Thoracic aorta (tissue), 2 donors: Measurements from ENCODE around the gene GATC. TPM values are rescaled to one million over a fixed set of nuclear protein-coding genes. Genes with fewer than 3 reads are reported as not detected.

Experiments
- ATAC-seq: fragments of 150-250 bp; one replicate; pipeline ENCODE4 v1.8.0; 2017; ENCODE audit warnings: low read depth; ENCODE audit not compliant: insufficient number of reproducible peaks, low FRiP score
- DNase-seq: peaks from one replicate; pipeline ENCODE4 v3.0.0-alpha.2; 2020; ENCODE audit warnings: low spot score
- H3K27ac ChIP-seq, 2 donors: fragments of 200-600 bp; sonication (generic); 1 replicate in 1 of 2; 2 replicates in 1 of 2; pipeline ENCODE4 v1.5.1; 2016; ENCODE audit warnings: mild to moderate bottlenecking in 2 of 2, moderate library complexity in 2 of 2
- H3K27me3 ChIP-seq: fragments of 200-600 bp; sonication (generic); replicated peaks from 2 replicates; pipeline ENCODE4 v1.6.0; 2016; ENCODE audit warnings: mild to moderate bottlenecking; ENCODE audit not compliant: insufficient read depth
- H3K36me3 ChIP-seq: fragments of 200-600 bp; sonication (generic); one replicate; pipeline ENCODE4 v1.5.1; 2016
- H3K4me1 ChIP-seq, 2 donors: fragments of 200-600 bp; sonication (generic); 1 replicate in 1 of 2; 2 replicates in 1 of 2; pipeline versions ENCODE4 v1.5.1 to v1.6.0; 2016; ENCODE audit warnings: low read depth in 2 of 2, mild to moderate bottlenecking in 1 of 2; ENCODE audit not compliant: control insufficient read depth in 1 of 2
- H3K4me3 ChIP-seq: fragments of 200-600 bp; sonication (generic); 2 replicates; pipeline ENCODE4 v1.5.1; 2016; ENCODE audit warnings: mild to moderate bottlenecking
- H3K9me3 ChIP-seq: fragments of 200-600 bp; sonication (generic); 2 replicates; pipeline ENCODE4 v1.5.1; 2016
- total RNA-seq, 2 donors: library from RNA; depleted of rRNA; stranded (reverse); fragments of >200 nt; gene quantifications; one replicate each; pipeline versions ENCODE4 v1.1.0 to v1.2.3, GENCODE V29; 2016
- TF ChIP-seq, protein P1 (sequence below): fragments of 200-600 bp; sonication (generic); IDR thresholded peaks from one replicate; pipeline ENCODE4 v1.5.1; 2019; ENCODE audit warnings: antibody characterized with exemption

GATC gene
- total RNA-seq, 2 donors from 2014 or later = 16.9 to 17.7 TPM

GRCh38 chr12:120496413-120497340 is 50.4 kb downstream of the GATC start:
- Histone ChIP-seq H3K9me3 (no peaks in the 10 kb centered on the region), H3K27ac (peak overlapping the region; percentile 74 to 93), H3K36me3 (peaks cover 3% of the 10 kb centered on the region), H3K4me1 (peaks cover 6 to 30% of the 10 kb centered on the region in 2 donors), H3K4me3 (peak overlapping the region; percentile 90), H3K27me3 (no peaks in the 10 kb centered on the region)
- peak; percentile 26 for DNase-seq
- TF ChIP-seq, protein P1, sequence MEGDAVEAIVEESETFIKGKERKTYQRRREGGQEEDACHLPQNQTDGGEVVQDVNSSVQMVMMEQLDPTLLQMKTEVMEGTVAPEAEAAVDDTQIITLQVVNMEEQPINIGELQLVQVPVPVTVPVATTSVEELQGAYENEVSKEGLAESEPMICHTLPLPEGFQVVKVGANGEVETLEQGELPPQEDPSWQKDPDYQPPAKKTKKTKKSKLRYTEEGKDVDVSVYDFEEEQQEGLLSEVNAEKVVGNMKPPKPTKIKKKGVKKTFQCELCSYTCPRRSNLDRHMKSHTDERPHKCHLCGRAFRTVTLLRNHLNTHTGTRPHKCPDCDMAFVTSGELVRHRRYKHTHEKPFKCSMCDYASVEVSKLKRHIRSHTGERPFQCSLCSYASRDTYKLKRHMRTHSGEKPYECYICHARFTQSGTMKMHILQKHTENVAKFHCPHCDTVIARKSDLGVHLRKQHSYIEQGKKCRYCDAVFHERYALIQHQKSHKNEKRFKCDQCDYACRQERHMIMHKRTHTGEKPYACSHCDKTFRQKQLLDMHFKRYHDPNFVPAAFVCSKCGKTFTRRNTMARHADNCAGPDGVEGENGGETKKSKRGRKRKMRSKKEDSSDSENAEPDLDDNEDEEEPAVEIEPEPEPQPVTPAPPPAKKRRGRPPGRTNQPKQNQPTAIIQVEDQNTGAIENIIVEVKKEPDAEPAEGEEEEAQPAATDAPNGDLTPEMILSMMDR = no peak
- ATAC-seq = no peak

- Histone ChIP-seq H3K9me3 (no peaks in the 10 kb centered on the region), H3K4me1 (peaks cover 6 to 30% of the 10 kb centered on the region in 2 donors), H3K4me3 (peak overlapping the region; percentile 90), H3K27ac (peak overlapping the region; percentile 74 to 93), H3K27me3 (no peaks in the 10 kb centered on the region), H3K36me3 (peaks cover 3% of the 10 kb centered on the region)
- DNase-seq (no peak), ATAC-seq (no peak)
- TF ChIP-seq, protein P1 = no peak
Measured at GRCh38 chr12:120497524-120498150, 51.4 kb downstream of the GATC start.

- Histone ChIP-seq H3K36me3 (peaks cover 12% of the 10 kb centered on the region), H3K27me3 (no peaks in the 10 kb centered on the region), H3K9me3 (no peaks in the 10 kb centered on the region), H3K27ac (no peak overlapping the region), H3K4me3 (no peak overlapping the region), H3K4me1 (peaks cover 6 to 30% of the 10 kb centered on the region in 2 donors)
- ATAC-seq (no peak), DNase-seq (no peak)
- TF ChIP-seq, protein P1 = no peak
Measured at GRCh38 chr12:120498870-120499515, 52.7 kb downstream of the GATC start.

GRCh38 chr12:120500581-120500980 is 54.3 kb downstream of the GATC start:
- ATAC-seq (no peak), DNase-seq (no peak)
- Histone ChIP-seq H3K9me3 (no peaks in the 10 kb centered on the region), H3K4me1 (peaks cover 6 to 20% of the 10 kb centered on the region in 2 donors), H3K36me3 (peaks cover 18% of the 10 kb centered on the region), H3K4me3 (no peak overlapping the region), H3K27ac (no peak overlapping the region), H3K27me3 (no peaks in the 10 kb centered on the region)
- TF ChIP-seq, protein P1 = no peak

GRCh38 chr12:120504587-120504986 is 58.3 kb downstream of the GATC start:
- ATAC-seq (no peak), DNase-seq (no peak)
- Histone ChIP-seq H3K36me3 (peaks cover 27% of the 10 kb centered on the region), H3K4me3 (no peak overlapping the region), H3K27me3 (no peaks in the 10 kb centered on the region), H3K4me1 (no peaks in the 10 kb centered on the region), H3K27ac (no peak overlapping the region), H3K9me3 (no peaks in the 10 kb centered on the region)
- TF ChIP-seq, protein P1 = no peak
